Spleen (tissue), 11 donors: Measurements from ENCODE around the gene GADL1. TPM values are rescaled to one million over a fixed set of nuclear protein-coding genes. Genes with fewer than 3 reads are reported as not detected.

Experiments
- DNase-seq: peaks from one replicate; pipeline ENCODE4 v3.0.0-alpha.2; 2020
- H3K27ac ChIP-seq, 8 donors: fragments of 200-600 bp; sonication (generic) in 7 of 8; 1 replicate in 4 of 8; 2 replicates in 4 of 8; pipeline versions ENCODE4 v1.5.0 to v1.8.0; 2016 to 2021; ENCODE audit warnings: inconsistent platforms in 4 of 8, mild to moderate bottlenecking in 4 of 8, moderate library complexity in 1 of 8
- H3K27me3 ChIP-seq, 7 donors: fragments of 200-600 bp; sonication (generic) in 6 of 7; replicated peaks in 1 of 7; 1 replicate in 4 of 7; 2 replicates in 3 of 7; pipeline versions ENCODE4 v1.5.0 to v1.8.0; 2016 to 2021; ENCODE audit warnings: inconsistent platforms in 3 of 7, mild to moderate bottlenecking in 1 of 7
- H3K36me3 ChIP-seq, 6 donors: fragments of 200-600 bp; sonication (generic) in 5 of 6; 1 replicate in 4 of 6; 2 replicates in 2 of 6; pipeline versions ENCODE4 v1.5.0 to v1.8.0; 2016 to 2021; ENCODE audit warnings: inconsistent platforms in 2 of 6
- H3K4me1 ChIP-seq, 6 donors: fragments of 200-600 bp; sonication (generic) in 5 of 6; 1 replicate in 3 of 6; 2 replicates in 3 of 6; pipeline versions ENCODE4 v1.5.0 to v1.8.0; 2016 to 2021; ENCODE audit warnings: inconsistent platforms in 3 of 6
- H3K4me3 ChIP-seq, 8 donors: fragments of 200-600 bp; sonication (generic) in 7 of 8; 1 replicate in 4 of 8; 2 replicates in 4 of 8; pipeline versions ENCODE4 v1.5.0 to v1.8.0; 2016 to 2021; ENCODE audit warnings: inconsistent platforms in 4 of 8, mild to moderate bottlenecking in 4 of 8, moderate library complexity in 2 of 8
- H3K9me3 ChIP-seq, 8 donors: fragments of 200-600 bp; sonication (generic) in 7 of 8; 1 replicate in 4 of 8; 2 replicates in 4 of 8; pipeline versions ENCODE4 v1.5.0 to v1.8.0; 2016 to 2021; ENCODE audit warnings: inconsistent platforms in 4 of 8
- CTCF ChIP-seq, 11 experiments: fragments of 200-600 bp in 7 of 11; fragments of 450-650 bp in 4 of 11; sonication (generic) in 4 of 11; IDR thresholded peaks in 8 of 11; conservative IDR thresholded peaks in 3 of 11; 1 replicate in 7 of 11; 2 replicates in 4 of 11; pipeline versions ENCODE4 v1.4.0 to v1.8.0; 2016 to 2021; ENCODE audit warnings: antibody characterized with exemption in 11 of 11, inconsistent platforms in 4 of 11, mild to moderate bottlenecking in 1 of 11
- POLR2A ChIP-seq, 3 donors: fragments of 450-650 bp; IDR thresholded peaks; one replicate each; pipeline ENCODE4 v1.5.1; 2017; ENCODE audit warnings: antibody characterized with exemption in 3 of 3, mild to moderate bottlenecking in 1 of 3
- POLR2AphosphoS5 ChIP-seq, 3 donors: sonication (generic); formaldehyde crosslinking; IDR thresholded peaks; one replicate each; pipeline ENCODE4 v1.5.1; 2017; ENCODE audit warnings: antibody characterized with exemption in 3 of 3
- WGBS, 5 donors: extraction: QIAGEN DNeasy Blood & Tissue Kit in 3 of 5; methylation state at CpG; one replicate each; pipeline versions ENCODE4 v1.1.5 to v1.1.7; 2013 to 2018; 5-methylcytosine and 5-hydroxymethylcytosine counted together
- intact Hi-C: fragments of 100-400 bp; cut with DNase I; formaldehyde crosslinking; loops from one replicate; pipeline ENCODE4 v1.15.0; 2023; ENCODE audit warnings: low total_unique reads
- polyA plus RNA-seq, 3 donors: library from polyadenylated mRNA; stranded (reverse); fragments of 200-250 nt; gene quantifications; one replicate each; pipeline ENCODE4 v1.2.1, GENCODE V29; 2013
- total RNA-seq, 7 donors: library from RNA; depleted of rRNA in 3 of 7; stranded (reverse); fragments of >200 nt in 3 of 7; fragmentation: NEBNext Ultra II Directional in 4 of 7; extraction: Animal tissue kit (Norgen Biotek cat#: 25700) in 4 of 7; gene quantifications; one replicate each; pipeline versions ENCODE4 v1.1.0 to v1.2.1, GENCODE V29; 2016 to 2021
- donor health status: healthy with polysubstance abuse.
- donor health status: DM: no; HTN: no; CAD: no; lungs with moderate emphysema.
- donor health status: DM: no; HTN: no; CAD: no.
- donor health status: Bipolar disorder and iron deficiency.
- donor health status: healthy.
- donor health status: DM: no; HTN: no; CAD: no.
- donor health status: DM: yes; HTN: yes; CAD: no.

The GADL1 gene
- total and polyA plus RNA-seq, 10 donors = 0.02 to 0.16 (median 0.08) TPM; not detected in 6

- WGBS, 5 donors = 24 to 48% (median 39%) methylated on average over 3 of the region's 3 CpGs
- Histone ChIP-seq H3K36me3 (no peaks in the 10 kb centered on the region), H3K9me3 (no peaks in the 10 kb centered on the region), H3K4me3 (no peak overlapping the region), H3K27me3 (no peaks in the 10 kb centered on the region), H3K27ac (no peak overlapping the region), H3K4me1 (no peaks in the 10 kb centered on the region)
- TF ChIP-seq POLR2A (IDR thresholded peaks at IDR 0.05) (no peak), POLR2AphosphoS5 (IDR thresholded peaks at IDR 0.05) (no peak), CTCF (IDR thresholded peaks at IDR 0.05 in 8 of 11, conservative IDR thresholded peaks at IDR 0.05 in 3 of 11) (no peak)
- no peak for DNase-seq
- intact Hi-C loops = no loop called here
Measured at GRCh38 chr3:30760040-30760695, 134.3 kb downstream of the GADL1 start.

GRCh38 chr3:30756218-30756617 lies 138.2 kb downstream of the GADL1 start:
- no peaks in the 10 kb centered on the region for H3K36me3 ChIP-seq
- TF ChIP-seq POLR2A (IDR thresholded peaks at IDR 0.05) (no peak), CTCF (IDR thresholded peaks at IDR 0.05 in 8 of 11, conservative IDR thresholded peaks at IDR 0.05 in 3 of 11) (no peak), POLR2AphosphoS5 (IDR thresholded peaks at IDR 0.05) (no peak)
- H3K9me3 ChIP-seq = no peaks in the 10 kb centered on the region
- DNase-seq = no peak
- H3K27me3 ChIP-seq = no peaks in the 10 kb centered on the region
- no peak overlapping the region for H3K27ac ChIP-seq
- H3K4me1 ChIP-seq = peaks cover 0 to 18% (median 0%) of the 10 kb centered on the region in 6 donors
- intact Hi-C loops = loop anchor here (10.0 kb wide), 1 partner anchor 711 kb away; no protein-coding TSS in a partner anchor
- WGBS, 5 donors = 86 to 94% (median 88%) methylated on average over 3 of the region's 3 CpGs
- no peak overlapping the region for H3K4me3 ChIP-seq

- Histone ChIP-seq H3K27ac (no peak overlapping the region), H3K4me1 (peaks cover 0 to 19% (median 0%) of the 10 kb centered on the region in 6 donors), H3K4me3 (no peak overlapping the region), H3K27me3 (no peaks in the 10 kb centered on the region), H3K36me3 (no peaks in the 10 kb centered on the region), H3K9me3 (no peaks in the 10 kb centered on the region)
- 75 to 90% (median 89%) methylated on average over 4 of the region's 4 CpGs for WGBS, 5 donors
- intact Hi-C loops = loop anchor here (10.0 kb wide), 1 partner anchor 710 kb away; no protein-coding TSS in a partner anchor
- no peak for TF ChIP-seq CTCF (IDR thresholded peaks at IDR 0.05 in 8 of 11, conservative IDR thresholded peaks at IDR 0.05 in 3 of 11)
- TF ChIP-seq POLR2AphosphoS5 (IDR thresholded peaks at IDR 0.05) = no peak
- no peak for TF ChIP-seq POLR2A (IDR thresholded peaks at IDR 0.05)
- DNase-seq = no peak
Measured at GRCh38 chr3:30754426-30754825, 140.0 kb downstream of the GADL1 start.

- no peak overlapping the region for H3K27ac ChIP-seq
- TF ChIP-seq CTCF (IDR thresholded peaks at IDR 0.05 in 8 of 11, conservative IDR thresholded peaks at IDR 0.05 in 3 of 11) = no peak
- no peak for TF ChIP-seq POLR2A (IDR thresholded peaks at IDR 0.05)
- no peak for TF ChIP-seq POLR2AphosphoS5 (IDR thresholded peaks at IDR 0.05)
- no peaks in the 10 kb centered on the region for H3K27me3 ChIP-seq
- H3K9me3 ChIP-seq = no peaks in the 10 kb centered on the region
- peaks cover 0 to 19% (median 0%) of the 10 kb centered on the region in 6 donors for H3K4me1 ChIP-seq
- H3K36me3 ChIP-seq = no peaks in the 10 kb centered on the region
- no peak overlapping the region for H3K4me3 ChIP-seq
- intact Hi-C loops = loop anchor here (10.0 kb wide), 1 partner anchor 709 kb away; no protein-coding TSS in a partner anchor
- 87 to 92% (median 88%) methylated on average over 3 of the region's 3 CpGs for WGBS, 5 donors
- no peak for DNase-seq
Measured at GRCh38 chr3:30753766-30754165, 140.7 kb downstream of the GADL1 start.
